ENCODE data around the gene KIAA1671. TPM values are rescaled to one million over a fixed set of nuclear protein-coding genes. Genes with fewer than 3 reads are reported as not detected.

Gene KIAA1671
- total and polyA plus RNA-seq, 9 of the 15 experiments (the other 6 are each of a cell fraction or from before 2014, with no cell fraction given): under 0.01 to 0.11 (median 0.02) TPM; not detected in 5

DNA sequence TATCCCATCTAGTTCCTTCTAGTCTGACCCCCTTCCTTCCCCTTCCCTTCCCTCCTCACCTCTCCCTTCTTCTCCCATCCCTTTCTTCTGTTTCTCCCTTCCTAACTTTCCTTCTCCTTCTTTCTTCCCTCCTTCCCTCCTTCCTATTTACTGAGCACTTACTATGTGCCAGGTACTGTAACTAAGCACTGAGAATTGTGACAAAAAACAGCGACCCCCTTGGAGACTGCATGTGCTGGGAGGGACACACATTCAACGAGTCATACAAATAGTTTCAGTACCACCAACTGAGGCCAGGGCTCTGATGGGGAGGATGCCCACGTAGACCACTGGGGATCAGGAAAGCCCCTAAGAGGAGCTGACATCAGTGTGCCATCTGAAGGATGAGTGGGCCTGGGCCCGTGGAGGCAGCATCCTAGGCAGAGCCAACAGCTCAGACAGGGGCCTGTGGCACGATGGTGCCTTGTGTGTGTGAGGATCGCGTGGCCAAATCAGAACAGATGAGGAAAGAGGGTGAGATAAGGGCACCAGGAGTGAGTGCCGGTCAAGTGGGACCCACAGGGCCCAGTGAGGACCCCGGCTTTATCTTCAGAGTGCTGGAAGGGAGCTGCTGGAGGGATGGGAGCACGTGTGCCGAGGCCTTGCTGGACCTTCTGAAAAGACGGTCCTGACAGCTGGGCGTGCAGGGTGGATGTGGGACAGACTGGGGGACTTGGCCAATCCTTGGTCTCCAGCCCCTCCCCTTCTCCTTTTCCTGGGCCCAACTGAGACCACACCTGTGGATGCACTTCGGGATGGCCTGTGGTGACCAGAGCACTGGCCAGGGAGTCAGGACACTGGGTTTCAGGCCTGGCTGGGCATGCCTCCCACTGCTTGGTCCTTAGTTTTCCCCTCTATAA lies 208.8 kb downstream of the KIAA1671 start:
- Histone ChIP-seq H3K4me2 (ENCODE audit: insufficient read depth, low read length) (no peak overlapping the region), H3K9ac (ENCODE audit: insufficient read depth in 1 of 2, low read depth in 2 of 2, low read length in 2 of 2) (no peak overlapping the region), H3K9me3 (replicated peaks; ENCODE audit: control insufficient read depth, insufficient read depth, low read depth, low read length) (no peaks in the 10 kb centered on the region), H3K27ac (ENCODE audit: extremely low read depth, low read depth, low read length) (no peak overlapping the region), H2AFZ (ENCODE audit: low read depth, low read length) (no peak overlapping the region), H3K79me2 (ENCODE audit: control insufficient read depth, insufficient read depth, low read length) (no peaks in the 10 kb centered on the region), H3K4me3 (no peak overlapping the region), H4K20me1 (replicated peaks; ENCODE audit: control insufficient read depth, insufficient read depth, low read length) (no peaks in the 10 kb centered on the region; the same call in 1 of the 2 replicates), H3K9me1 (ENCODE audit: control insufficient read depth, insufficient read depth, low read length) (no peaks in the 10 kb centered on the region), H3K4me1 (replicated peaks in 1 of 2; ENCODE audit: control insufficient read depth in 2 of 2, insufficient read depth in 2 of 2, low read length in 2 of 2) (no peaks in the 10 kb centered on the region), H3K27me3 (ENCODE audit: control insufficient read depth in 2 of 2, insufficient read depth in 2 of 2, low read length in 2 of 2) (no peaks in the 10 kb centered on the region; a peak in 1 of 5 replicates), H3K36me3 (ENCODE audit: control insufficient read depth, insufficient read depth, low read length) (no peaks in the 10 kb centered on the region)
- POLR2A ChIA-PET: interaction anchor here (0.7 kb wide), 1 partner anchor 1765 kb away, joined by 3 read pairs; no protein-coding TSS in a partner anchor
- FAIRE-seq (no peak), DNase-seq (ENCODE audit: extremely low read depth in 1 of 4, low spot score in 3 of 4) (no peak), ATAC-seq (no peak)
- 2% methylated on average over 10 of the region's 14 CpGs for WGBS (ENCODE audit: insufficient coverage, low coverage, missing lambda C conversion rate)
- intact Hi-C loops (cut with micrococcal nuclease): no loop called here
- TF ChIP-seq PHB2 (IDR thresholded peaks at IDR 0.05; ENCODE audit: low read depth) (no peak), HDAC8 (tag; IDR thresholded peaks at IDR 0.05) (no peak), CHD4 (IDR thresholded peaks at IDR 0.05; ENCODE audit: insufficient read depth, insufficient replicate concordance, low read depth, low read length, poor library complexity, severe bottlenecking) (no peak), PPARD (CRISPR knock-in tag; IDR thresholded peaks at IDR 0.05) (no peak), NCOA1 (IDR thresholded peaks at IDR 0.05; ENCODE audit: low read depth) (no peak), SMAD3 (CRISPR knock-in tag; conservative IDR thresholded peaks at IDR 0.05) (no peak), MEIS2 (IDR thresholded peaks at IDR 0.05; ENCODE audit: partially characterized antibody) (no peak), GTF2F1 (IDR thresholded peaks at IDR 0.05; ENCODE audit: low read depth, low read length) (no peak), ZNF274 (IDR thresholded peaks at IDR 0.05; ENCODE audit: borderline replicate concordance, low read depth, low read length) (no peak)
- TF ChIP-seq, protein P1, sequence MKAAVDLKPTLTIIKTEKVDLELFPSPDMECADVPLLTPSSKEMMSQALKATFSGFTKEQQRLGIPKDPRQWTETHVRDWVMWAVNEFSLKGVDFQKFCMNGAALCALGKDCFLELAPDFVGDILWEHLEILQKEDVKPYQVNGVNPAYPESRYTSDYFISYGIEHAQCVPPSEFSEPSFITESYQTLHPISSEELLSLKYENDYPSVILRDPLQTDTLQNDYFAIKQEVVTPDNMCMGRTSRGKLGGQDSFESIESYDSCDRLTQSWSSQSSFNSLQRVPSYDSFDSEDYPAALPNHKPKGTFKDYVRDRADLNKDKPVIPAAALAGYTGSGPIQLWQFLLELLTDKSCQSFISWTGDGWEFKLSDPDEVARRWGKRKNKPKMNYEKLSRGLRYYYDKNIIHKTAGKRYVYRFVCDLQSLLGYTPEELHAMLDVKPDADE (conservative IDR thresholded peaks at IDR 0.05; ENCODE audit: control insufficient read depth, low read depth, low read length): no peak
- in situ Hi-C loops (cut with MboI): no loop called here
- CTCF ChIA-PET (ENCODE audit: low intra/inter-chr PET ratio): no interaction called here
- BruUV-seq (replicated peaks): no TSS peak
